ENCODE measurements around the gene RBKS.

RBKS gene

GRCh38 chr2:27852691-27853090 lies 37.5 kb downstream of the RBKS start:
- Histone ChIP-seq H3K27me3 (ENCODE audit: control insufficient read depth, insufficient read depth, low read length) (no peaks in the 10 kb centered on the region), H3K9ac (ENCODE audit: low read length) (no peak overlapping the region), H3K36me3 (ENCODE audit: control insufficient read depth, insufficient read depth, low read length) (no peaks in the 10 kb centered on the region), H3K9me3 (ENCODE audit: control insufficient read depth, insufficient read depth, low read depth, low read length) (peaks cover 5% of the 10 kb centered on the region; the same call in 1 of the 2 replicates), H3K4me1 (ENCODE audit: control insufficient read depth, insufficient read depth, low read length) (no peaks in the 10 kb centered on the region), H3K4me3 (ENCODE audit: low read depth, low read length) (no peak overlapping the region), H3K27ac (ENCODE audit: low read depth, low read length) (no peak overlapping the region)

GRCh38 chr2:27849558-27850205 lies 40.5 kb downstream of the RBKS start:
- H3K27me3 ChIP-seq (ENCODE audit: control insufficient read depth, insufficient read depth, low read length): no peaks in the 10 kb centered on the region
- no peak overlapping the region for H3K9ac ChIP-seq (ENCODE audit: low read length)
- no peak overlapping the region for H3K4me3 ChIP-seq (ENCODE audit: low read depth, low read length)
- H3K9me3 ChIP-seq (ENCODE audit: control insufficient read depth, insufficient read depth, low read depth, low read length): no peaks in the 10 kb centered on the region
- H3K4me1 ChIP-seq (ENCODE audit: control insufficient read depth, insufficient read depth, low read length): no peaks in the 10 kb centered on the region
- H3K27ac ChIP-seq (ENCODE audit: low read depth, low read length): no peak overlapping the region
- no peaks in the 10 kb centered on the region for H3K36me3 ChIP-seq (ENCODE audit: control insufficient read depth, insufficient read depth, low read length)

GRCh38 chr2:27847333-27847732 lies 42.9 kb downstream of the RBKS start:
- Histone ChIP-seq H3K27me3 (ENCODE audit: control insufficient read depth, insufficient read depth, low read length) (no peaks in the 10 kb centered on the region), H3K4me1 (ENCODE audit: control insufficient read depth, insufficient read depth, low read length) (no peaks in the 10 kb centered on the region), H3K9ac (ENCODE audit: low read length) (no peak overlapping the region), H3K36me3 (ENCODE audit: control insufficient read depth, insufficient read depth, low read length) (no peaks in the 10 kb centered on the region), H3K9me3 (ENCODE audit: control insufficient read depth, insufficient read depth, low read depth, low read length) (no peaks in the 10 kb centered on the region), H3K4me3 (ENCODE audit: low read depth, low read length) (no peak overlapping the region), H3K27ac (ENCODE audit: low read depth, low read length) (no peak overlapping the region)

- Histone ChIP-seq H3K36me3 (ENCODE audit: control insufficient read depth, insufficient read depth, low read length) (no peaks in the 10 kb centered on the region), H3K4me1 (ENCODE audit: control insufficient read depth, insufficient read depth, low read length) (no peaks in the 10 kb centered on the region), H3K27me3 (ENCODE audit: control insufficient read depth, insufficient read depth, low read length) (no peaks in the 10 kb centered on the region), H3K9ac (ENCODE audit: low read length) (no peak overlapping the region), H3K27ac (ENCODE audit: low read depth, low read length) (no peak overlapping the region), H3K4me3 (ENCODE audit: low read depth, low read length) (no peak overlapping the region), H3K9me3 (ENCODE audit: control insufficient read depth, insufficient read depth, low read depth, low read length) (no peaks in the 10 kb centered on the region)
Measured at GRCh38 chr2:27844821-27845255, 45.3 kb downstream of the RBKS start.

GRCh38 chr2:27843992-27844391 lies 46.2 kb downstream of the RBKS start:
- Histone ChIP-seq H3K36me3 (ENCODE audit: control insufficient read depth, insufficient read depth, low read length) (no peaks in the 10 kb centered on the region), H3K27me3 (ENCODE audit: control insufficient read depth, insufficient read depth, low read length) (no peaks in the 10 kb centered on the region), H3K9me3 (ENCODE audit: control insufficient read depth, insufficient read depth, low read depth, low read length) (no peaks in the 10 kb centered on the region), H3K27ac (ENCODE audit: low read depth, low read length) (no peak overlapping the region), H3K9ac (ENCODE audit: low read length) (no peak overlapping the region), H3K4me3 (ENCODE audit: low read depth, low read length) (no peak overlapping the region), H3K4me1 (ENCODE audit: control insufficient read depth, insufficient read depth, low read length) (no peaks in the 10 kb centered on the region)

- no peak overlapping the region for H3K27ac ChIP-seq (ENCODE audit: low read depth, low read length)
- no peaks in the 10 kb centered on the region for H3K27me3 ChIP-seq (ENCODE audit: control insufficient read depth, insufficient read depth, low read length)
- no peak overlapping the region for H3K9ac ChIP-seq (ENCODE audit: low read length)
- H3K4me1 ChIP-seq (ENCODE audit: control insufficient read depth, insufficient read depth, low read length): no peaks in the 10 kb centered on the region
- no peaks in the 10 kb centered on the region for H3K36me3 ChIP-seq (ENCODE audit: control insufficient read depth, insufficient read depth, low read length)
- H3K9me3 ChIP-seq (ENCODE audit: control insufficient read depth, insufficient read depth, low read depth, low read length): no peaks in the 10 kb centered on the region
- H3K4me3 ChIP-seq (ENCODE audit: low read depth, low read length): no peak overlapping the region
Measured at GRCh38 chr2:27842894-27843293, 47.3 kb downstream of the RBKS start.

- Histone ChIP-seq H3K9me3 (ENCODE audit: control insufficient read depth, insufficient read depth, low read depth, low read length) (no peaks in the 10 kb centered on the region), H3K36me3 (ENCODE audit: control insufficient read depth, insufficient read depth, low read length) (no peaks in the 10 kb centered on the region), H3K27ac (ENCODE audit: low read depth, low read length) (no peak overlapping the region), H3K27me3 (ENCODE audit: control insufficient read depth, insufficient read depth, low read length) (no peaks in the 10 kb centered on the region), H3K9ac (ENCODE audit: low read length) (no peak overlapping the region), H3K4me1 (ENCODE audit: control insufficient read depth, insufficient read depth, low read length) (no peaks in the 10 kb centered on the region), H3K4me3 (ENCODE audit: low read depth, low read length) (no peak overlapping the region)
Measured at GRCh38 chr2:27839022-27839618, 51.1 kb downstream of the RBKS start.

- no peaks in the 10 kb centered on the region for H3K4me1 ChIP-seq (ENCODE audit: control insufficient read depth, insufficient read depth, low read length)
- no peak overlapping the region for H3K4me3 ChIP-seq (ENCODE audit: low read depth, low read length)
Measured at GRCh38 chr2:27838502-27838901, 51.7 kb downstream of the RBKS start.

GRCh38 chr2:27833931-27834330 lies 56.3 kb downstream of the RBKS start:
- no peaks in the 10 kb centered on the region for H3K9me3 ChIP-seq (ENCODE audit: control insufficient read depth, insufficient read depth, low read depth, low read length)
- no peak overlapping the region for H3K4me3 ChIP-seq (ENCODE audit: low read depth, low read length)
- H3K4me1 ChIP-seq (ENCODE audit: control insufficient read depth, insufficient read depth, low read length): no peaks in the 10 kb centered on the region
- H3K9ac ChIP-seq (ENCODE audit: low read length): no peak overlapping the region
- H3K36me3 ChIP-seq (ENCODE audit: control insufficient read depth, insufficient read depth, low read length): no peaks in the 10 kb centered on the region
- H3K27ac ChIP-seq (ENCODE audit: low read depth, low read length): no peak overlapping the region
- no peaks in the 10 kb centered on the region for H3K27me3 ChIP-seq (ENCODE audit: control insufficient read depth, insufficient read depth, low read length)

More at GRCh38 chr2:27838502-27838901, 51.7 kb downstream of the RBKS start:
- no peak overlapping the region for H3K27ac ChIP-seq (ENCODE audit: low read depth, low read length)
- H3K9ac ChIP-seq (ENCODE audit: low read length): no peak overlapping the region
- H3K27me3 ChIP-seq (ENCODE audit: control insufficient read depth, insufficient read depth, low read length): no peaks in the 10 kb centered on the region
- no peaks in the 10 kb centered on the region for H3K36me3 ChIP-seq (ENCODE audit: control insufficient read depth, insufficient read depth, low read length)
- no peaks in the 10 kb centered on the region for H3K9me3 ChIP-seq (ENCODE audit: control insufficient read depth, insufficient read depth, low read depth, low read length)

- Histone ChIP-seq H3K36me3 (ENCODE audit: control insufficient read depth, insufficient read depth, low read length) (no peaks in the 10 kb centered on the region), H3K9ac (ENCODE audit: low read length) (no peak overlapping the region), H3K9me3 (ENCODE audit: control insufficient read depth, insufficient read depth, low read depth, low read length) (no peaks in the 10 kb centered on the region), H3K27me3 (ENCODE audit: control insufficient read depth, insufficient read depth, low read length) (no peaks in the 10 kb centered on the region), H3K4me1 (ENCODE audit: control insufficient read depth, insufficient read depth, low read length) (no peaks in the 10 kb centered on the region), H3K4me3 (ENCODE audit: low read depth, low read length) (no peak overlapping the region), H3K27ac (ENCODE audit: low read depth, low read length) (no peak overlapping the region)
Measured at GRCh38 chr2:27832396-27832795, 57.8 kb downstream of the RBKS start.

GRCh38 chr2:27831279-27832050 lies 58.7 kb downstream of the RBKS start:
- Histone ChIP-seq H3K9me3 (ENCODE audit: control insufficient read depth, insufficient read depth, low read depth, low read length) (no peaks in the 10 kb centered on the region), H3K36me3 (ENCODE audit: control insufficient read depth, insufficient read depth, low read length) (no peaks in the 10 kb centered on the region), H3K27me3 (ENCODE audit: control insufficient read depth, insufficient read depth, low read length) (no peaks in the 10 kb centered on the region), H3K27ac (ENCODE audit: low read depth, low read length) (no peak overlapping the region), H3K9ac (ENCODE audit: low read length) (no peak overlapping the region), H3K4me1 (ENCODE audit: control insufficient read depth, insufficient read depth, low read length) (no peaks in the 10 kb centered on the region), H3K4me3 (ENCODE audit: low read depth, low read length) (no peak overlapping the region)
